ENCODE results near the gene ASTL. TPM values are rescaled to one million over a fixed set of nuclear protein-coding genes. Genes with fewer than 3 reads are reported as not detected.

Gene ASTL
- total RNA-seq, 1 experiment from 2014 or later: 0.79 TPM

- TF ChIP-seq, protein P1, sequence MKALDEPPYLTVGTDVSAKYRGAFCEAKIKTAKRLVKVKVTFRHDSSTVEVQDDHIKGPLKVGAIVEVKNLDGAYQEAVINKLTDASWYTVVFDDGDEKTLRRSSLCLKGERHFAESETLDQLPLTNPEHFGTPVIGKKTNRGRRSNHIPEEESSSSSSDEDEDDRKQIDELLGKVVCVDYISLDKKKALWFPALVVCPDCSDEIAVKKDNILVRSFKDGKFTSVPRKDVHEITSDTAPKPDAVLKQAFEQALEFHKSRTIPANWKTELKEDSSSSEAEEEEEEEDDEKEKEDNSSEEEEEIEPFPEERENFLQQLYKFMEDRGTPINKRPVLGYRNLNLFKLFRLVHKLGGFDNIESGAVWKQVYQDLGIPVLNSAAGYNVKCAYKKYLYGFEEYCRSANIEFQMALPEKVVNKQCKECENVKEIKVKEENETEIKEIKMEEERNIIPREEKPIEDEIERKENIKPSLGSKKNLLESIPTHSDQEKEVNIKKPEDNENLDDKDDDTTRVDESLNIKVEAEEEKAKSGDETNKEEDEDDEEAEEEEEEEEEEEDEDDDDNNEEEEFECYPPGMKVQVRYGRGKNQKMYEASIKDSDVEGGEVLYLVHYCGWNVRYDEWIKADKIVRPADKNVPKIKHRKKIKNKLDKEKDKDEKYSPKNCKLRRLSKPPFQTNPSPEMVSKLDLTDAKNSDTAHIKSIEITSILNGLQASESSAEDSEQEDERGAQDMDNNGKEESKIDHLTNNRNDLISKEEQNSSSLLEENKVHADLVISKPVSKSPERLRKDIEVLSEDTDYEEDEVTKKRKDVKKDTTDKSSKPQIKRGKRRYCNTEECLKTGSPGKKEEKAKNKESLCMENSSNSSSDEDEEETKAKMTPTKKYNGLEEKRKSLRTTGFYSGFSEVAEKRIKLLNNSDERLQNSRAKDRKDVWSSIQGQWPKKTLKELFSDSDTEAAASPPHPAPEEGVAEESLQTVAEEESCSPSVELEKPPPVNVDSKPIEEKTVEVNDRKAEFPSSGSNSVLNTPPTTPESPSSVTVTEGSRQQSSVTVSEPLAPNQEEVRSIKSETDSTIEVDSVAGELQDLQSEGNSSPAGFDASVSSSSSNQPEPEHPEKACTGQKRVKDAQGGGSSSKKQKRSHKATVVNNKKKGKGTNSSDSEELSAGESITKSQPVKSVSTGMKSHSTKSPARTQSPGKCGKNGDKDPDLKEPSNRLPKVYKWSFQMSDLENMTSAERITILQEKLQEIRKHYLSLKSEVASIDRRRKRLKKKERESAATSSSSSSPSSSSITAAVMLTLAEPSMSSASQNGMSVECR (CRISPR knock-in tag; IDR thresholded peaks at IDR 0.05; ENCODE audit: borderline replicate concordance): no peak
- TF ChIP-seq, protein P2, sequence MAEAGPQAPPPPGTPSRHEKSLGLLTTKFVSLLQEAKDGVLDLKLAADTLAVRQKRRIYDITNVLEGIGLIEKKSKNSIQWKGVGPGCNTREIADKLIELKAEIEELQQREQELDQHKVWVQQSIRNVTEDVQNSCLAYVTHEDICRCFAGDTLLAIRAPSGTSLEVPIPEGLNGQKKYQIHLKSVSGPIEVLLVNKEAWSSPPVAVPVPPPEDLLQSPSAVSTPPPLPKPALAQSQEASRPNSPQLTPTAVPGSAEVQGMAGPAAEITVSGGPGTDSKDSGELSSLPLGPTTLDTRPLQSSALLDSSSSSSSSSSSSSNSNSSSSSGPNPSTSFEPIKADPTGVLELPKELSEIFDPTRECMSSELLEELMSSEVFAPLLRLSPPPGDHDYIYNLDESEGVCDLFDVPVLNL (CRISPR knock-in tag; IDR thresholded peaks at IDR 0.05; ENCODE audit: borderline replicate concordance, low read depth): no peak
- no peak for TF ChIP-seq STAT6 (CRISPR knock-in tag; conservative IDR thresholded peaks at IDR 0.05; ENCODE audit: low read depth)
- TF ChIP-seq HMGA2 (CRISPR knock-in tag; IDR thresholded peaks at IDR 0.05): no peak
- TF ChIP-seq ATF2 (CRISPR knock-in tag; IDR thresholded peaks at IDR 0.05; ENCODE audit: borderline replicate concordance, low read depth): no peak
- no peak for TF ChIP-seq SMAD4 (CRISPR knock-in tag; IDR thresholded peaks at IDR 0.05)
- no peak for TF ChIP-seq NFATC4 (CRISPR knock-in tag; IDR thresholded peaks at IDR 0.05)
These were observed 7.0 kb downstream of the ASTL start (continued) for GRCh38 chr2:96131152-96131812.

GRCh38 chr2:96130483-96130882, 7.8 kb downstream of the ASTL start:
- Mint-ChIP-seq H3K4me1 (no peaks in the 10 kb centered on the region), H3K27ac (no peak overlapping the region), H3K27me3 (ENCODE audit: low read depth) (no peaks in the 10 kb centered on the region), H3K4me3 (no peak overlapping the region), H3K36me3 (no peaks in the 10 kb centered on the region), H3K9me3 (no peaks in the 10 kb centered on the region)
- ATAC-seq (no peak), DNase-seq (ENCODE audit: low spot score) (no peak)
- CTCF ChIA-PET: interaction anchor here (1.0 to 1.6 kb wide), 3 partner anchors 13 to 44 kb away, joined by 5 to 7 read pairs (median 5); no protein-coding TSS in a partner anchor
- TF ChIP-seq NR3C1 (CRISPR knock-in tag; conservative IDR thresholded peaks at IDR 0.05; ENCODE audit: low read depth) (no peak), ZNF281 (CRISPR knock-in tag; IDR thresholded peaks at IDR 0.05) (no peak), NFE2L1 (CRISPR knock-in tag; IDR thresholded peaks at IDR 0.05) (no peak), GTF2I (CRISPR knock-in tag; conservative IDR thresholded peaks at IDR 0.05) (no peak), ZNF416 (CRISPR knock-in tag; IDR thresholded peaks at IDR 0.05) (no peak), CDX4 (CRISPR knock-in tag; IDR thresholded peaks at IDR 0.05; ENCODE audit: borderline replicate concordance) (no peak), PRRX2 (CRISPR knock-in tag; IDR thresholded peaks at IDR 0.05) (no peak)
- TF ChIP-seq, protein P3, sequence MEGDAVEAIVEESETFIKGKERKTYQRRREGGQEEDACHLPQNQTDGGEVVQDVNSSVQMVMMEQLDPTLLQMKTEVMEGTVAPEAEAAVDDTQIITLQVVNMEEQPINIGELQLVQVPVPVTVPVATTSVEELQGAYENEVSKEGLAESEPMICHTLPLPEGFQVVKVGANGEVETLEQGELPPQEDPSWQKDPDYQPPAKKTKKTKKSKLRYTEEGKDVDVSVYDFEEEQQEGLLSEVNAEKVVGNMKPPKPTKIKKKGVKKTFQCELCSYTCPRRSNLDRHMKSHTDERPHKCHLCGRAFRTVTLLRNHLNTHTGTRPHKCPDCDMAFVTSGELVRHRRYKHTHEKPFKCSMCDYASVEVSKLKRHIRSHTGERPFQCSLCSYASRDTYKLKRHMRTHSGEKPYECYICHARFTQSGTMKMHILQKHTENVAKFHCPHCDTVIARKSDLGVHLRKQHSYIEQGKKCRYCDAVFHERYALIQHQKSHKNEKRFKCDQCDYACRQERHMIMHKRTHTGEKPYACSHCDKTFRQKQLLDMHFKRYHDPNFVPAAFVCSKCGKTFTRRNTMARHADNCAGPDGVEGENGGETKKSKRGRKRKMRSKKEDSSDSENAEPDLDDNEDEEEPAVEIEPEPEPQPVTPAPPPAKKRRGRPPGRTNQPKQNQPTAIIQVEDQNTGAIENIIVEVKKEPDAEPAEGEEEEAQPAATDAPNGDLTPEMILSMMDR (IDR thresholded peaks at IDR 0.05): no peak
- POLR2A ChIA-PET: no interaction called here
